SK-N-SH (cell line): Measurements from ENCODE around the gene SMCO2. TPM values are rescaled to one million over a fixed set of nuclear protein-coding genes. Genes with fewer than 3 reads are reported as not detected.

Experiments used
- CTCF ChIA-PET: fragments of 300-600, 350-600 bp; formaldehyde crosslinking; extraction: SDS; loops from one replicate; lab custom pipeline; 2021; lab: Yijun Ruan, JAX
- POLR2A ChIA-PET: fragments of 350-600 bp; sonication (Branson Sonifier 250); formaldehyde crosslinking; extraction: SDS; loops from one replicate; lab custom pipeline; 2020; ENCODE audit warnings: antibody characterized with exemption, inconsistent platforms; lab: Yijun Ruan, JAX
- DNase-seq: peaks from one replicate; pipeline ENCODE4 v3.0.0; 2012
- H2AFZ ChIP-seq: fragments of 200-600 bp; sonication (generic); 2 replicates; pipeline ENCODE4 v1.8.1; 2016; ENCODE audit warnings: antibody characterized with exemption, mild to moderate bottlenecking, low read depth
- H3F3A ChIP-seq: fragments of 200-600 bp; sonication (generic); replicated peaks from 2 replicates; pipeline ENCODE3; 2016; ENCODE audit warnings: antibody characterized with exemption, mild to moderate bottlenecking; ENCODE audit not compliant: insufficient read depth
- H3K27ac ChIP-seq, 2 experiments: fragments of 200-500 bp in 1 of 2; fragments of 200-600 bp in 1 of 2; sonication (Bioruptor generic) in 1 of 2; sonication (generic), shearing (Covaris generic) in 1 of 2; 2 replicates each; pipeline versions ENCODE4 v1.5.1 to v1.6.1; 2014 to 2016; ENCODE audit warnings: low read depth in 2 of 2, inconsistent platforms in 1 of 2, low read length in 1 of 2, mild to moderate bottlenecking in 1 of 2, mixed read lengths in 1 of 2
- H3K27me3 ChIP-seq: fragments of 200-600 bp; sonication (generic), shearing (Covaris generic); 2 replicates; pipeline ENCODE4 v1.6.1; 2016; ENCODE audit warnings: mixed run types; ENCODE audit not compliant: insufficient read depth
- H3K36me3 ChIP-seq, 2 experiments: fragments of 200-500 bp in 1 of 2; fragments of 200-600 bp in 1 of 2; sonication (Bioruptor generic) in 1 of 2; sonication (generic) in 1 of 2; replicated peaks in 1 of 2; 2 replicates each; pipeline versions ENCODE3 to v1.5.1; 2014 to 2016; ENCODE audit warnings: low read length in 1 of 2, mild to moderate bottlenecking in 1 of 2; ENCODE audit not compliant: insufficient read depth in 2 of 2, control insufficient read depth in 1 of 2
- H3K4me1 ChIP-seq, 2 experiments: fragments of 200-500 bp in 1 of 2; fragments of 200-600 bp in 1 of 2; sonication (Bioruptor generic) in 1 of 2; sonication (generic), shearing (Covaris generic) in 1 of 2; 2 replicates each; pipeline versions ENCODE4 v1.5.1 to v1.6.1; 2014 to 2016; ENCODE audit warnings: low read depth in 1 of 2, low read length in 1 of 2, mixed run types in 1 of 2; ENCODE audit not compliant: insufficient read depth in 2 of 2, control insufficient read depth in 1 of 2
- H3K4me2 ChIP-seq: fragments of 200-600 bp; sonication (generic), shearing (Covaris generic); 2 replicates; pipeline ENCODE4 v1.6.1; 2017; ENCODE audit warnings: mixed run types
- H3K4me3 ChIP-seq, 2 experiments: fragments of 200-500 bp in 1 of 2; fragments of 200-600 bp in 1 of 2; sonication (Bioruptor generic) in 1 of 2; sonication (generic), shearing (Covaris generic) in 1 of 2; 2 replicates each; pipeline versions ENCODE4 v1.5.1 to v1.8.1; 2014 to 2016; ENCODE audit warnings: low read depth in 2 of 2, inconsistent platforms in 1 of 2, low read length in 1 of 2, mild to moderate bottlenecking in 1 of 2, mixed read lengths in 1 of 2, moderate library complexity in 1 of 2
- H3K79me2 ChIP-seq: fragments of 200-600 bp; sonication (generic); 2 replicates; pipeline ENCODE4 v1.8.1; 2017; ENCODE audit warnings: mild to moderate bottlenecking; ENCODE audit not compliant: insufficient read depth
- H3K9ac ChIP-seq: fragments of 200-600 bp; sonication (generic); 2 replicates; pipeline ENCODE4 v1.6.1; 2017; ENCODE audit warnings: mixed run types
- H3K9me2 ChIP-seq: fragments of 200-600 bp; sonication (generic); 2 replicates; pipeline ENCODE4 v1.6.1; 2017; ENCODE audit warnings: mixed run types
- H3K9me3 ChIP-seq: fragments of 200-600 bp; sonication (generic); 2 replicates; pipeline ENCODE4 v1.6.1; 2017; ENCODE audit warnings: mixed run types, mild to moderate bottlenecking, moderate library complexity
- H4K20me1 ChIP-seq: fragments of 200-600 bp; sonication (generic); 2 replicates; pipeline ENCODE4 v1.6.1; 2017; ENCODE audit warnings: mild to moderate bottlenecking, mixed run types; ENCODE audit not compliant: insufficient read depth
- CTCF ChIP-seq: fragments of 200-600 bp; sonication (generic); IDR thresholded peaks from 2 replicates; pipeline ENCODE4 v1.6.1; 2017; ENCODE audit warnings: antibody characterized with exemption, mild to moderate bottlenecking, moderate library complexity
- ELF1 ChIP-seq: IDR thresholded peaks from 2 replicates; pipeline ENCODE4 v1.4.0; 2012
- FOXM1 ChIP-seq: IDR thresholded peaks from 2 replicates; pipeline ENCODE4 v1.4.0; 2012; ENCODE audit warnings: low read depth, mild to moderate bottlenecking
- GABPA ChIP-seq: IDR thresholded peaks from 2 replicates; pipeline ENCODE4 v1.4.0; 2012; ENCODE audit warnings: low read depth, mild to moderate bottlenecking
- GATA2 ChIP-seq: sonication (generic); formaldehyde crosslinking; IDR thresholded peaks from 2 replicates; pipeline ENCODE4 v1.5.0; 2020; ENCODE audit warnings: mild to moderate bottlenecking, missing genetic modification reagents
- NFIC ChIP-seq: IDR thresholded peaks from 2 replicates; pipeline ENCODE4 v1.4.0; 2012; ENCODE audit warnings: borderline replicate concordance
- NRF1 ChIP-seq: IDR thresholded peaks from 2 replicates; pipeline ENCODE4 v1.6.1; 2012; ENCODE audit warnings: low read depth, mild to moderate bottlenecking, low read length
- RAD21 ChIP-seq: IDR thresholded peaks from 2 replicates; pipeline ENCODE4 v1.6.1; 2012; ENCODE audit warnings: mild to moderate bottlenecking, low read length
- RCOR1 ChIP-seq: fragments of 150-350 bp; IDR thresholded peaks from 2 replicates; pipeline ENCODE4 v1.6.1; 2017; ENCODE audit warnings: antibody characterized with exemption, low read length
- REST ChIP-seq: IDR thresholded peaks from 2 replicates; pipeline ENCODE4 v1.6.1; 2012; ENCODE audit warnings: mild to moderate bottlenecking, low read depth, low read length, moderate library complexity
- RFX5 ChIP-seq: IDR thresholded peaks from 2 replicates; pipeline ENCODE4 v1.6.1; 2012; ENCODE audit warnings: mild to moderate bottlenecking, improper control_type of control experiment, low read length
- SMC3 ChIP-seq: IDR thresholded peaks from 2 replicates; pipeline ENCODE4 v1.6.1; 2012; ENCODE audit warnings: low read depth, low read length, improper control_type of control experiment
- TAF1 ChIP-seq: IDR thresholded peaks from 2 replicates; pipeline ENCODE4 v1.6.1; 2012; ENCODE audit warnings: low read depth, mild to moderate bottlenecking, low read length, moderate library complexity, borderline replicate concordance
- TCF12 ChIP-seq: IDR thresholded peaks from 2 replicates; pipeline ENCODE4 v1.4.0; 2012
- YY1 ChIP-seq: IDR thresholded peaks from 2 replicates; pipeline ENCODE4 v1.4.0; 2012; ENCODE audit warnings: low read depth, mild to moderate bottlenecking
- WGBS: methylation state at CpG from one replicate; pipeline ENCODE4 v1.1.6; 2017; ENCODE audit warnings: low lambda C conversion rate; 5-methylcytosine and 5-hydroxymethylcytosine counted together
- polyA plus RNA-seq, 3 experiments: library from polyadenylated mRNA; depleted of rRNA; stranded (reverse); fragments of >200 nt; gene quantifications; 2 replicates each; pipeline ENCODE4 v1.2.3, GENCODE V29; 2012
- TF ChIP-seq, protein P1 (sequence below): IDR thresholded peaks from 2 replicates; pipeline ENCODE4 v1.4.0; 2012; ENCODE audit warnings: low read depth
- TF ChIP-seq, protein P2 (sequence below): IDR thresholded peaks from 2 replicates; pipeline ENCODE4 v1.4.0; 2012; ENCODE audit warnings: low read depth, borderline replicate concordance
- TF ChIP-seq, protein P3 (sequence below): IDR thresholded peaks from 2 replicates; pipeline ENCODE4 v1.4.0; 2012; ENCODE audit warnings: low read depth, borderline replicate concordance

Gene SMCO2
- polyA plus RNA-seq, 1 of the 3 experiments (the other 2 are of a cell fraction) = 0.21 TPM

DNA sequence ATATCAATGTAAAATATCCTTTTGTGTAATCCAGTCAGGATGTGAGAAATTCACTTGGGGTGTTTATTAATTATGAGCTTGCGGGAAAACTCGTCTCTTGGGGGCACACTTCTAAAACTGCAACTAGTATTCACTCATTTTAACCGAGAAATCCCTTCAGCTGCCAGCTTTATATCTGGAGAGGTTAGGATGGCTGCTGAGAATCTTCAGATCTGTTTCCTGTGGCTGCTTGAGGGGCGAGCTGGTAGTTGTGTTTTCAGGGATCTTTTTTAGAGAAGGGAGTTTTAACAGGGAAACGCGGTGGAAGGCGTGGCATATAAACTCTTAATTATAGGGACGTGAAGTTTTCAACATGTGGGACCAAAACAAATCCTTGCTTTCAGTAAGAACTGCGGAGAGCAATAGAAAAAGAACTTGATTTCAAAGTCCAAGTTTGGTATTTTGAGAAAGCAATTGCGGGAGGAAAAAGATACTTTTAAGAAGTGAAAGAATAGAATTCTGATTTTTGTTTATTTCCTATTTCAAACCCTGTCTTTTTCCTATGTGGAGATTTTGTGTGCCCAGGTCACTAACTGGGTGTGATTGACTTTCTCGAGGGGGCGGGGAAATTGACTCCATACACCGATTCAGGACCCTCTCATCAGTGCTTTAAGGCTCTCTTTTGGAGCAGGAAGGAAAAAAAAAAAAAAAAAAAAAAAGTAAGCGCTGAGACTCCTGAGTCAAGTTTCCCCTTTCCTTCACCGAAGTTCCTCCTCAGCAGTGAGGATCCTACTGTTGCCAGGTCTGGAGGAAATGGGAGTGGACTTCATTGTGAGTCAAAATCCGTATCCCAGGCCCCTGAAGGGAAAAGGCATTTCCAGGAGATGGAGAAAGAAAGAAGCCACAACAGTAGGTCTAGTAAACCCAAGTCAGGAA lies 78.6 kb downstream of the SMCO2 start:
- Histone ChIP-seq H3K4me2 (peak overlapping the region; percentile 87), H3K27ac (peak overlapping the region; percentile 92 to 93; a peak in 3 of 4 replicates), H3K9me2 (no peaks in the 10 kb centered on the region), H3F3A (peaks cover 14% of the 10 kb centered on the region), H4K20me1 (peaks cover 30% of the 10 kb centered on the region), H3K9ac (peak overlapping the region; percentile 95), H3K4me3 (peak overlapping the region; percentile 78 to 85), H2AFZ (peak overlapping the region; percentile 32; the same call in 1 of the 2 replicates), H3K4me1 (peaks cover 21 to 25% of the 10 kb centered on the region in 2 experiments; a peak in 3 of 4 replicates), H3K27me3 (no peaks in the 10 kb centered on the region), H3K79me2 (peaks cover 66% of the 10 kb centered on the region), H3K36me3 (peaks cover 0 to 3% of the 10 kb centered on the region in 2 experiments), H3K9me3 (no peaks in the 10 kb centered on the region)
- no peak for DNase-seq
- POLR2A ChIA-PET = no interaction called here
- CTCF ChIA-PET = interaction anchor here (0.8 to 1.8 kb wide), 6 partner anchors 8 to 109 kb away, joined by 3 to 5 read pairs (median 3); no protein-coding TSS in a partner anchor
- 8% methylated on average over 16 of the region's 16 CpGs for WGBS
- TF ChIP-seq TCF12 (no peak), TAF1 (0 out of 2 replicates have a peak, but pooled peaks have one; percentile 37), RAD21 (peak; percentile 6; the same call in 1 of the 2 replicates), CTCF (peak; percentile 27)

- CTCF ChIA-PET = no interaction called here
- H3K27ac ChIP-seq = no peak overlapping the region
- no peak for DNase-seq
- no peaks in the 10 kb centered on the region for H3K27me3 ChIP-seq
- peaks cover 91% of the 10 kb centered on the region for H3K79me2 ChIP-seq
- WGBS = 91% methylated on average over 9 of the region's 9 CpGs
- H3K4me1 ChIP-seq = peaks cover 9 to 16% of the 10 kb centered on the region in 2 experiments; a peak in 3 of 4 replicates
- H3K4me2 ChIP-seq = 0 out of 2 replicates have a peak overlapping the region, but pooled peaks have one; percentile 17
- peaks cover 0 to 17% of the 10 kb centered on the region in 2 experiments for H3K36me3 ChIP-seq
- H3F3A ChIP-seq = peaks cover 18% of the 10 kb centered on the region
- H3K9ac ChIP-seq = no peak overlapping the region
- H3K9me2 ChIP-seq = no peaks in the 10 kb centered on the region
- H3K9me3 ChIP-seq = no peaks in the 10 kb centered on the region
- POLR2A ChIA-PET = no interaction called here
- no peak overlapping the region for H2AFZ ChIP-seq
- peaks cover 52% of the 10 kb centered on the region for H4K20me1 ChIP-seq
- no peak overlapping the region for H3K4me3 ChIP-seq
- TF ChIP-seq RFX5 = no peak
- no peak for TF ChIP-seq NFIC
- TF ChIP-seq, protein P1, sequence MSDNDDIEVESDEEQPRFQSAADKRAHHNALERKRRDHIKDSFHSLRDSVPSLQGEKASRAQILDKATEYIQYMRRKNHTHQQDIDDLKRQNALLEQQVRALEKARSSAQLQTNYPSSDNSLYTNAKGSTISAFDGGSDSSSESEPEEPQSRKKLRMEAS = no peak
- TF ChIP-seq NRF1 = no peak
- no peak for TF ChIP-seq REST
- no peak for TF ChIP-seq RCOR1
- TF ChIP-seq GABPA = no peak
- TF ChIP-seq YY1 = no peak
- TF ChIP-seq GATA2 (CRISPR knock-in tag) = no peak
- TF ChIP-seq, protein P2, sequence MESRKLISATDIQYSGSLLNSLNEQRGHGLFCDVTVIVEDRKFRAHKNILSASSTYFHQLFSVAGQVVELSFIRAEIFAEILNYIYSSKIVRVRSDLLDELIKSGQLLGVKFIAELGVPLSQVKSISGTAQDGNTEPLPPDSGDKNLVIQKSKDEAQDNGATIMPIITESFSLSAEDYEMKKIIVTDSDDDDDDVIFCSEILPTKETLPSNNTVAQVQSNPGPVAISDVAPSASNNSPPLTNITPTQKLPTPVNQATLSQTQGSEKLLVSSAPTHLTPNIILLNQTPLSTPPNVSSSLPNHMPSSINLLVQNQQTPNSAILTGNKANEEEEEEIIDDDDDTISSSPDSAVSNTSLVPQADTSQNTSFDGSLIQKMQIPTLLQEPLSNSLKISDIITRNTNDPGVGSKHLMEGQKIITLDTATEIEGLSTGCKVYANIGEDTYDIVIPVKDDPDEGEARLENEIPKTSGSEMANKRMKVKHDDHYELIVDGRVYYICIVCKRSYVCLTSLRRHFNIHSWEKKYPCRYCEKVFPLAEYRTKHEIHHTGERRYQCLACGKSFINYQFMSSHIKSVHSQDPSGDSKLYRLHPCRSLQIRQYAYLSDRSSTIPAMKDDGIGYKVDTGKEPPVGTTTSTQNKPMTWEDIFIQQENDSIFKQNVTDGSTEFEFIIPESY = no peak
- no peak for TF ChIP-seq RAD21
- TF ChIP-seq, protein P3, sequence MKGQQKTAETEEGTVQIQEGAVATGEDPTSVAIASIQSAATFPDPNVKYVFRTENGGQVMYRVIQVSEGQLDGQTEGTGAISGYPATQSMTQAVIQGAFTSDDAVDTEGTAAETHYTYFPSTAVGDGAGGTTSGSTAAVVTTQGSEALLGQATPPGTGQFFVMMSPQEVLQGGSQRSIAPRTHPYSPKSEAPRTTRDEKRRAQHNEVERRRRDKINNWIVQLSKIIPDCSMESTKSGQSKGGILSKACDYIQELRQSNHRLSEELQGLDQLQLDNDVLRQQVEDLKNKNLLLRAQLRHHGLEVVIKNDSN = no peak
- TF ChIP-seq ELF1 = no peak
- TF ChIP-seq SMC3 = no peak
- no peak for TF ChIP-seq FOXM1
These were observed 81.0 kb downstream of the SMCO2 start for GRCh38 chr12:27527512-27527911.
